ENCODE measurements around the gene CHRND.
"Not testable (repeated sequence)": the region's sequence is repeated elsewhere in the genome, so short reads cannot be mapped to it uniquely, and the experiment has no call there.

Gene CHRND

DNA sequence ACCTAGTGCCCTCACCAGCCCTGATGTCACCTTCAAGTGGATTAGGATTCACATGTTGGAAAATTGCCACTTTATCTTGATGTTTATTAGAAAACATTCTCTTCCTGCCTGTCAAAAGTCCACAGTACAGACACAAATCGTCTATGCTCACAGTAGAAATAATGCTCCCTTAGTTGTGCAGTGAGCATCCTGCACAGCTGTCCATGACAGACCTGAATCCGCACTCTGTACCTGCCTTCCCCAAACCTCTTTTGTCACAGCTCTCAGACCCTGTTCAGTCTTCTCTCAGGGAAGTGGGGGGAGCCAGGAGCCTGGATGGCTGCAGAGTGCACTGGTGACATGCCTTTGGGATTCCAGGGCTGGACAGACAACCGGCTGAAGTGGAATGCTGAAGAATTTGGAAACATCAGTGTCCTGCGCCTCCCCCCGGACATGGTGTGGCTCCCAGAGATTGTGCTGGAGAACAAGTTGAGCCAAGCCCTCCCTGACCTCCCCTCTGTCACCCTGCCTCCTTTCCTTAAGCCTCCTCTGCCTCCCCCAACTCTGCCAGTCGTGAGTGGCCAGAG, 2.0 kb downstream of the CHRND start:
- Histone ChIP-seq H3K4me1 (ENCODE audit: control insufficient read depth, insufficient read depth, low read length) (peaks cover 7% of the 10 kb centered on the region), H3K27me3 (ENCODE audit: control insufficient read depth, insufficient read depth, low read length, poor library complexity, severe bottlenecking) (peaks cover 27% of the 10 kb centered on the region), H3K9me3 (ENCODE audit: control insufficient read depth, low read length) (no peaks in the 10 kb centered on the region), H3K4me3 (ENCODE audit: insufficient read depth, low read depth, low read length) (no peak overlapping the region), H3K27ac (ENCODE audit: insufficient read depth, low read depth, low read length, poor library complexity, severe bottlenecking) (no peak overlapping the region), H3K36me3 (ENCODE audit: control insufficient read depth, insufficient read depth, low read length) (no peaks in the 10 kb centered on the region)
- 87 to 92% methylated on average over 6 of the region's 6 CpGs for WGBS, 2 experiments

GRCh38 chr2:232528746-232529460, 2.9 kb downstream of the CHRND start:
- Histone ChIP-seq H3K4me1 (ENCODE audit: control insufficient read depth, insufficient read depth, low read length) (no peaks in the 10 kb centered on the region), H3K9me3 (ENCODE audit: control insufficient read depth, low read length) (no peaks in the 10 kb centered on the region), H3K27ac (ENCODE audit: insufficient read depth, low read depth, low read length, poor library complexity, severe bottlenecking) (no peak overlapping the region), H3K27me3 (ENCODE audit: control insufficient read depth, insufficient read depth, low read length, poor library complexity, severe bottlenecking) (peaks cover 18% of the 10 kb centered on the region), H3K4me3 (ENCODE audit: insufficient read depth, low read depth, low read length) (no peak overlapping the region), H3K36me3 (ENCODE audit: control insufficient read depth, insufficient read depth, low read length) (no peaks in the 10 kb centered on the region)
- WGBS, 2 experiments: 88% methylated on average over 11 of the region's 11 CpGs

GRCh38 chr2:232529806-232530547, 4.0 kb downstream of the CHRND start:
- 94% methylated on average over 17 of the region's 17 CpGs for WGBS, 2 experiments

GRCh38 chr2:232530626-232531260, 4.8 kb downstream of the CHRND start:
- no peak overlapping the region for H3K4me3 ChIP-seq (ENCODE audit: insufficient read depth, low read depth, low read length)
- H3K36me3 ChIP-seq (ENCODE audit: control insufficient read depth, insufficient read depth, low read length): no peaks in the 10 kb centered on the region
- H3K27ac ChIP-seq (ENCODE audit: insufficient read depth, low read depth, low read length, poor library complexity, severe bottlenecking): no peak overlapping the region
- H3K27me3 ChIP-seq (ENCODE audit: control insufficient read depth, insufficient read depth, low read length, poor library complexity, severe bottlenecking): peaks cover 4% of the 10 kb centered on the region
- WGBS, 2 experiments: 83 to 85% methylated on average over 9 of the region's 9 CpGs
- H3K4me1 ChIP-seq (ENCODE audit: control insufficient read depth, insufficient read depth, low read length): no peaks in the 10 kb centered on the region
- H3K9me3 ChIP-seq (ENCODE audit: control insufficient read depth, low read length): no peaks in the 10 kb centered on the region

More at GRCh38 chr2:232529806-232530547, 4.0 kb downstream of the CHRND start:
- H3K27me3 ChIP-seq (ENCODE audit: control insufficient read depth, insufficient read depth, low read length, poor library complexity, severe bottlenecking): peaks cover 7% of the 10 kb centered on the region
- no peak overlapping the region for H3K27ac ChIP-seq (ENCODE audit: insufficient read depth, low read depth, low read length, poor library complexity, severe bottlenecking)
- no peaks in the 10 kb centered on the region for H3K4me1 ChIP-seq (ENCODE audit: control insufficient read depth, insufficient read depth, low read length)
- no peaks in the 10 kb centered on the region for H3K9me3 ChIP-seq (ENCODE audit: control insufficient read depth, low read length)
- H3K4me3 ChIP-seq (ENCODE audit: insufficient read depth, low read depth, low read length): no peak overlapping the region
- no peaks in the 10 kb centered on the region for H3K36me3 ChIP-seq (ENCODE audit: control insufficient read depth, insufficient read depth, low read length)

- Histone ChIP-seq H3K27ac (ENCODE audit: insufficient read depth, low read depth, low read length, poor library complexity, severe bottlenecking) (no peak overlapping the region), H3K9me3 (ENCODE audit: control insufficient read depth, low read length) (no peaks in the 10 kb centered on the region), H3K4me1 (ENCODE audit: control insufficient read depth, insufficient read depth, low read length) (no peaks in the 10 kb centered on the region), H3K27me3 (ENCODE audit: control insufficient read depth, insufficient read depth, low read length, poor library complexity, severe bottlenecking) (peaks cover 4% of the 10 kb centered on the region), H3K4me3 (ENCODE audit: insufficient read depth, low read depth, low read length) (no peak overlapping the region), H3K36me3 (ENCODE audit: control insufficient read depth, insufficient read depth, low read length) (no peaks in the 10 kb centered on the region)
- WGBS, 2 experiments: 88 to 91% methylated on average over 9 of the region's 9 CpGs
Observed at GRCh38 chr2:232532419-232532818, 6.5 kb downstream of the CHRND start.

DNA sequence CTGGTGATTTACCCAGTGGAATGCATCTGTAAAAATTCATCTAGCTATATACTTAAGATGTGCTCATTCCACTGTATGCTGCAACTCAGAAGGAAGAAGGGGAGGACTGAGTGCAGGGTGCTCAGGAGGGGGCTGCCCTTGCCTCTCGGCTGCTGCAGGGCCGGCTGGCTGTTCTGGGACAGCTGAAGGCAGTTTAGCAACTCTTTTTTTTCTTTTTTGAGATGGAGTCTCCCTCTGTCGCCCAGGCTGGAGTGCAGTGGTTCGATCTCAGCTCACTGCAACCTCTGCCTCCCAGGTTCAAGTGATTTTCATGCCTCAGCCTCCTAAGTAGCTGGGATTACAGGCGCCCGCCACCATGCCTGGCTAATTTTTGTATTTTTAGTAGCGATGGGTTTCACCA, 6.9 kb downstream of the CHRND start:
- not testable (repeated sequence) for H3K27me3 ChIP-seq (ENCODE audit: control insufficient read depth, insufficient read depth, low read length, poor library complexity, severe bottlenecking); H3K36me3 ChIP-seq (ENCODE audit: control insufficient read depth, insufficient read depth, low read length); H3K4me1 ChIP-seq (ENCODE audit: control insufficient read depth, insufficient read depth, low read length); H3K9me3 ChIP-seq (ENCODE audit: control insufficient read depth, low read length); H3K27ac ChIP-seq (ENCODE audit: insufficient read depth, low read depth, low read length, poor library complexity, severe bottlenecking); H3K4me3 ChIP-seq (ENCODE audit: insufficient read depth, low read depth, low read length)
- WGBS, 2 experiments: 87 to 88% methylated on average over 7 of the region's 7 CpGs

DNA sequence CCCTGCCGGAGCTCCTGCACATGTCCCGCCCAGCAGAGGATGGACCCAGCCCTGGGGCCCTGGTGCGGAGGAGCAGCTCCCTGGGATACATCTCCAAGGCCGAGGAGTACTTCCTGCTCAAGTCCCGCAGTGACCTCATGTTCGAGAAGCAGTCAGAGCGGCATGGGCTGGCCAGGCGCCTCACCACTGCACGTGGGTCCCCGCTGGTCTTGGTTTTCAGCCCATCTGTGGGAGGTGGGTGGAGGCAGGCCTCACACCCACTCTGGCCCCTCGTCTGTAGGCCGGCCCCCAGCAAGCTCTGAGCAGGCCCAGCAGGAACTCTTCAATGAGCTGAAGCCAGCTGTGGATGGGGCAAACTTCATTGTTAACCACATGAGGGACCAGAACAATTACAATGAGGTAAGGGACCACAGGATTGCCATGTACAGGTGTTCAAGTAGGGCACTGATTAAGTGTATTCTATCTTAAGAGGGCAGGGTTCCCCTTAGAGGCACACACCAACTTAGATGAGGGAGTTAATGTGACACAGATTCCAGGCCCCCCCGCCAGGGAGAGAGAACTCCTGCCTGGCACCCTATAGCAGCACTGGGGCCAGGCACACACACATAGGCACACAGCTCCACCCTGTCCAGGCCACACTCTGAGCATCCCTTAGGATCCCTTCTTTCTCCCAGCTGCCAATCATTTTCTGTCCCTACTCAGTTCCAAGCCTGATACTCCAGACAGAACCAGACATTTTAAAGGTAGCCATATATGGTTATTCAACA, 8.2 kb downstream of the CHRND start:
- peaks cover 3% of the 10 kb centered on the region for H3K4me1 ChIP-seq (ENCODE audit: control insufficient read depth, insufficient read depth, low read length)
- no peak overlapping the region for H3K4me3 ChIP-seq (ENCODE audit: insufficient read depth, low read depth, low read length)
- H3K27ac ChIP-seq (ENCODE audit: insufficient read depth, low read depth, low read length, poor library complexity, severe bottlenecking): no peak overlapping the region
- no peaks in the 10 kb centered on the region for H3K27me3 ChIP-seq (ENCODE audit: control insufficient read depth, insufficient read depth, low read length, poor library complexity, severe bottlenecking)
- WGBS, 2 experiments: 80 to 81% methylated on average over 13 of the region's 13 CpGs
- H3K36me3 ChIP-seq (ENCODE audit: control insufficient read depth, insufficient read depth, low read length): no peaks in the 10 kb centered on the region
- H3K9me3 ChIP-seq (ENCODE audit: control insufficient read depth, low read length): no peaks in the 10 kb centered on the region

GRCh38 chr2:232534940-232535651, 9.1 kb downstream of the CHRND start:
- H3K27me3 ChIP-seq (ENCODE audit: control insufficient read depth, insufficient read depth, low read length, poor library complexity, severe bottlenecking): no peaks in the 10 kb centered on the region
- H3K36me3 ChIP-seq (ENCODE audit: control insufficient read depth, insufficient read depth, low read length): no peaks in the 10 kb centered on the region
- no peak overlapping the region for H3K27ac ChIP-seq (ENCODE audit: insufficient read depth, low read depth, low read length, poor library complexity, severe bottlenecking)
- H3K9me3 ChIP-seq (ENCODE audit: control insufficient read depth, low read length): no peaks in the 10 kb centered on the region
- H3K4me1 ChIP-seq (ENCODE audit: control insufficient read depth, insufficient read depth, low read length): peaks cover 13% of the 10 kb centered on the region
- 85% methylated on average over 14 of the region's 14 CpGs for WGBS, 2 experiments
- no peak overlapping the region for H3K4me3 ChIP-seq (ENCODE audit: insufficient read depth, low read depth, low read length)

DNA sequence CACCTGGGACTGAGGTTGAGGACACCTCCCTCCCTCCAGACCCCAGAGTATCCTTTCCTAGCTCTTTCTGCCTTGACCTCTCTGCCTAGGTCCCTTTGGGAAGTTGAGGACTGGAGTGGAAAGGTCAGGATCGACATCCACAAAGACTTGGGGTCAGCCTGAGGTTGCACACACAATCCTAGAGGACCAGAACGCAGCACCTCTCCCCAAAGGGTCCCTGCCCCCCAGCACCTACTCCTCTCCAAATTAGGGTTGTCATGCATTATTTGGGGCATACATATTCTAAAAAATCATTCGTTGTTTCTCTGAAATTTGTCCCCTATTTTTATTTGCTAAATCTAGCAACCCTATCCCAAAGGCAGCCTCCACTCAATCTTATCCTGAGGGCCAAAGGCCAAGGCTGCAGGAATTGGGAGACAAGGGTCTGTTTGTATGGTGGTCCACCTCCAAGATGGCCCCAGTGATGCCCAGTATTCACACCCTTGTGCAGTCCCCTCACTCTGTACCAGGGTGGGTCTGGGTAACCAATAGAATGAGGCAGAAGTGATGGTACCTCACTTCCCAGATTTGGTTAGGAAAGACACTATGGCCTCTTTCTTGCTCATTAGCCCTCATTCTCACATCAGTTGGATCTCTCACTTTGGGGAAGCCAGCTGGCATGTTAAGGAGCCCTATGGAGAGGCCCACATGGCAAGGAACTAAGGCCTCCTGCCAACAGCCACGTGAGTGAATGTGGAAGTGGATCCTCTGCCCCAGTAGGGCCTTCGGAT, 10.0 kb downstream of the CHRND start:
- H3K4me3 ChIP-seq (ENCODE audit: insufficient read depth, low read depth, low read length): no peak overlapping the region
- no peak overlapping the region for H3K27ac ChIP-seq (ENCODE audit: insufficient read depth, low read depth, low read length, poor library complexity, severe bottlenecking)
- H3K4me1 ChIP-seq (ENCODE audit: control insufficient read depth, insufficient read depth, low read length): peaks cover 14% of the 10 kb centered on the region
- H3K27me3 ChIP-seq (ENCODE audit: control insufficient read depth, insufficient read depth, low read length, poor library complexity, severe bottlenecking): no peaks in the 10 kb centered on the region
- no peaks in the 10 kb centered on the region for H3K36me3 ChIP-seq (ENCODE audit: control insufficient read depth, insufficient read depth, low read length)
- H3K9me3 ChIP-seq (ENCODE audit: control insufficient read depth, low read length): no peaks in the 10 kb centered on the region
- 89 to 94% methylated on average over 5 of the region's 5 CpGs for WGBS, 2 experiments

Data from ectodermal cell (in vitro differentiated cells).